Small intestine (tissue), 7 donors: Measurements from ENCODE around the gene IGF1R. TPM values are rescaled to one million over a fixed set of nuclear protein-coding genes. Genes with fewer than 3 reads are reported as not detected.

Experiments used
- DNase-seq, 2 donors: peaks; one replicate each; pipeline versions ENCODE4 v3.0.0 to v3.0.0-alpha.2; 2013
- FAIRE-seq: peaks from 2 replicates; lab custom pipeline; 2012; peaks lifted over from hg19 to GRCh38; lab: Jason Lieb, UNC
- H3K27ac ChIP-seq, 3 donors: one replicate each; pipeline ENCODE4 v1.5.1; 2013; ENCODE audit warnings: low read length in 2 of 3, mild to moderate bottlenecking in 2 of 3, control low read depth in 1 of 3, inconsistent platforms in 1 of 3, low read depth in 1 of 3, moderate library complexity in 1 of 3
- H3K27me3 ChIP-seq, 3 donors: one replicate each; pipeline ENCODE4 v1.6.1; 2013; ENCODE audit warnings: low read length in 3 of 3, inconsistent platforms in 1 of 3; ENCODE audit not compliant: control insufficient read depth in 3 of 3, insufficient read depth in 3 of 3
- H3K36me3 ChIP-seq, 3 donors: one replicate each; pipeline ENCODE4 v1.6.1; 2013; ENCODE audit warnings: low read length in 3 of 3, inconsistent platforms in 1 of 3, low read depth in 1 of 3, mild to moderate bottlenecking in 1 of 3, moderate library complexity in 1 of 3; ENCODE audit not compliant: control insufficient read depth in 3 of 3, insufficient read depth in 2 of 3
- H3K4me1 ChIP-seq, 3 donors: one replicate each; pipeline ENCODE4 v1.6.1; 2013; ENCODE audit warnings: low read length in 2 of 3, inconsistent platforms in 1 of 3, low read depth in 1 of 3, mild to moderate bottlenecking in 1 of 3, moderate library complexity in 1 of 3; ENCODE audit not compliant: control insufficient read depth in 3 of 3, insufficient read depth in 2 of 3
- H3K4me3 ChIP-seq, 3 donors: one replicate each; pipeline ENCODE4 v1.5.1; 2013; ENCODE audit warnings: low read length in 3 of 3, control low read depth in 1 of 3, inconsistent platforms in 1 of 3, low read depth in 1 of 3, mild to moderate bottlenecking in 1 of 3, moderate library complexity in 1 of 3
- H3K9me3 ChIP-seq, 2 donors: one replicate each; pipeline ENCODE4 v1.6.1; 2013; ENCODE audit warnings: low read depth in 1 of 2, low read length in 1 of 2; ENCODE audit not compliant: control insufficient read depth in 2 of 2, insufficient read depth in 1 of 2
- WGBS, 3 donors: extraction: QIAGEN DNeasy Blood & Tissue Kit; methylation state at CpG; one replicate each; pipeline ENCODE4 v1.1.7; 2013; 5-methylcytosine and 5-hydroxymethylcytosine counted together
- polyA plus RNA-seq, 4 donors: library from polyadenylated mRNA; stranded (reverse) in 3 of 4; unstranded in 1 of 4; fragments of 200-250 nt in 3 of 4; fragments of 120-200 nt in 1 of 4; gene quantifications; one replicate each; pipeline versions ENCODE4 v1.2.1 to v1.2.3, GENCODE V29; 2013
- donor health status: healthy with polysubstance abuse.
- donor health status: control.
- donor health status: control.
- donor health status: Bipolar disorder and iron deficiency.
- donor health status: healthy.

The IGF1R gene
- polyA plus RNA-seq, 4 donors = 0.54 to 27.9 (median 3.8) TPM

DNA sequence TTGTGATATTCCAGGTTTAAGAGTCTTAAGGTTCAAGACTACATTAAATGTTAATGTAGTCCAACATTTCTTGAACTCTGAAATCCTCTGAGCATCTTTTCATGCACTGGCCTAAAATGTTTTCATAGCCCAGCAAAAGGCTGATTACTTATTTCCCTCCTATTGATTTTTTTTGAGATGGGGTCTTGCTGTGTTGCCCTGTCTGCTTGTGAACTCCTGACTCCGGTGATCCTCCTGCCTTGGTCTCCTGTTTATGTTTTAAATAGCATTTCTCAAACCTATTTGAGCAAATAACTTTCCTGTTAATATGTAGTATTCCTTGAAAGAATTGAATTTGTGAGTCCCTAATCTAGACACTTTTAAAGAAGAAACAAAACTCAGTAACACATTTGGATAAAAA lies 133.5 kb downstream of the IGF1R start:
- Histone ChIP-seq H3K27ac (no peak overlapping the region), H3K4me1 (peaks cover 5 to 18% (median 8%) of the 10 kb centered on the region in 3 donors), H3K36me3 (peaks cover 0 to 7% (median 0%) of the 10 kb centered on the region in 3 donors), H3K4me3 (no peak overlapping the region), H3K9me3 (no peaks in the 10 kb centered on the region), H3K27me3 (no peaks in the 10 kb centered on the region)
- no peak for DNase-seq
- no peak for FAIRE-seq
- 74 to 98% (median 97%) methylated on average over 1 of the region's 1 CpG for WGBS, 3 donors

DNA sequence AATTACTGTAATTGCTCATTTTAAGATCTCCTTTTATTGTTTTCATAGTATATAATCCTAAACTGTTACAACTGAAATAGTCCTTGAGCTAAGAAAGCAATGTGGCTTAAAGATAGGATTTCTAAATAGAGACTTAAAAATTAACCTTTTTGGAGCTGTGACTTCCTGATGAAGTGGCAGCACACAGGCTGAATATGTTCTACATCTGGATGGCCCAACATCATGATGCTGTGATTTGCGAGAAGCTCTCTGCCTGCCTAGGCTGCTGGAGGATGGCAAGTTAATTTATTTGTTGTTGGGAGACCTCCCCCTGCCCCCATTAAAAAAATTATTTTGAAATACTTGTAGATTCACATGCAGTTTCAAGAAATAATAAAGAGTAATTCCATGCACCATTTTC lies 134.5 kb downstream of the IGF1R start:
- no peaks in the 10 kb centered on the region for H3K27me3 ChIP-seq
- 48 to 89% (median 79%) methylated on average over 1 of the region's 1 CpG for WGBS, 3 donors
- peaks cover 0 to 2% (median 0%) of the 10 kb centered on the region in 3 donors for H3K36me3 ChIP-seq
- FAIRE-seq = no peak
- no peak for DNase-seq
- no peaks in the 10 kb centered on the region for H3K9me3 ChIP-seq
- H3K4me1 ChIP-seq = peaks cover 5 to 24% (median 8%) of the 10 kb centered on the region in 3 donors
- no peak overlapping the region for H3K27ac ChIP-seq
- H3K4me3 ChIP-seq = no peak overlapping the region

DNA sequence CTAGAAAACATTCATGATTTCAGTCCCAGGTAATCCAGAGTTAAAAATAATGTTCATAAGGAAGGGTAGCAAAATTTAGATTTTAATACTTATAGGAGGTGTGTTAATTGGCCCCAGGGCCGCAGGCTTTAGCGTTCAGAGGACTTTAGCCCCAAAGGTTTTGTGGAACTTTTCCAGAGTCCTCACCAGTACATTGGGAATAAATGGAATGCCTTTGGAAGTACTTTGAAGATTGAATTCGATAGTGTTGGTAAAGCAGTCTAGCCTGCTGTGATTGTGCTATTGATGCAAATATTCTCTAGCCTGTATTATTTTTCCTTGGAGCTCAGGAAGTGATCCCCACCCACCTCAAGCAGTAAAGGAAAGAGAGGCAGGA lies 137.1 kb downstream of the IGF1R start:
- 14 to 54% (median 31%) methylated on average over 3 of the region's 3 CpGs for WGBS, 3 donors
- H3K27ac ChIP-seq = peak overlapping the region in 2 of 3 donors; percentile 57 to 79
- peak in 1 of 2 donors; percentile 54 for DNase-seq
- no peaks in the 10 kb centered on the region for H3K27me3 ChIP-seq
- no peaks in the 10 kb centered on the region for H3K9me3 ChIP-seq
- H3K36me3 ChIP-seq = no peaks in the 10 kb centered on the region
- no peak overlapping the region for H3K4me3 ChIP-seq
- peaks cover 5 to 30% (median 8%) of the 10 kb centered on the region in 3 donors for H3K4me1 ChIP-seq
- no peak for FAIRE-seq

DNA sequence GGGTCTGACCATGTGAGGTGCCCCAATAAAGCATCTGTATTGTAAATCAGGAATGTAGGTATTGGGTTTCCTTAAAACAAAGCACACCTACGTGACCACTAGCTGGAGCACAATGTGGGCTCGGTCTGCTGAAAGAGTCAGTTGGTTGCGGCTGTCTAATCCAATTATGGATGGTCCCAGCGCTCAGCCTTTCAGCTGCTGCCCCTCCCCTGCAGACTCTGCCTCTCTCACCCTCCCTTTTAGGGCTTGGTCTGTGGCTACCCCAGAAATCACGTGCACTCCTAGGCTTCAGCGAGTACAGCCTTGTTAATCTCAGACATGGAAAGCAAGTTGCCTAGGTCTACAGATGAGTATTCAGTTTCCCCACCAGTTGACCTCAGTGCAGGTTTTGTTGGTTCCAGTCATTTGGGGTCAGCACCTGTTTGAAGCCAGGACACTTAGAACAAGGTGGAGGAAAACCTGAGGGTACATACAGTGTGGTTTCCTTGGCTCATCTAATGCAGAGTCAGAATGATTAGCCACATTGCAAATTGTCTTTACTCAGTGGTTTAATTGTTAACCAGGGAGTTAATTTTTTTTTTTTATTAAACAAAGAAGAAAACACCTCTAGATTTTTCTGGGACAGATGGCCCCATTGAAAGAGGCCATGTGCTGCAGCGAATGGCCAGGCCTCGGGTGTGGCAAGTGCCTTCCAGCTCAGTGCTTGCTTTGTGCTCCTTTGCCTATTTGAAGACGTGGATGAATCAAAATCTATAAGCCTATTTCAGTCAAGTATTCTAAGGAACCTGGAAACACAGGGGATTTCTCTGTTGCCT lies 137.7 kb downstream of the IGF1R start:
- no peak for FAIRE-seq
- DNase-seq = peak; percentile 49 to 86
- peak overlapping the region in 2 of 3 donors; percentile 57 to 79 for H3K27ac ChIP-seq
- peaks cover 5 to 30% (median 8%) of the 10 kb centered on the region in 3 donors for H3K4me1 ChIP-seq
- no peaks in the 10 kb centered on the region for H3K27me3 ChIP-seq
- H3K36me3 ChIP-seq = no peaks in the 10 kb centered on the region
- 10 to 62% (median 26%) methylated on average over 9 of the region's 9 CpGs for WGBS, 3 donors
- no peak overlapping the region for H3K4me3 ChIP-seq
- no peaks in the 10 kb centered on the region for H3K9me3 ChIP-seq

DNA sequence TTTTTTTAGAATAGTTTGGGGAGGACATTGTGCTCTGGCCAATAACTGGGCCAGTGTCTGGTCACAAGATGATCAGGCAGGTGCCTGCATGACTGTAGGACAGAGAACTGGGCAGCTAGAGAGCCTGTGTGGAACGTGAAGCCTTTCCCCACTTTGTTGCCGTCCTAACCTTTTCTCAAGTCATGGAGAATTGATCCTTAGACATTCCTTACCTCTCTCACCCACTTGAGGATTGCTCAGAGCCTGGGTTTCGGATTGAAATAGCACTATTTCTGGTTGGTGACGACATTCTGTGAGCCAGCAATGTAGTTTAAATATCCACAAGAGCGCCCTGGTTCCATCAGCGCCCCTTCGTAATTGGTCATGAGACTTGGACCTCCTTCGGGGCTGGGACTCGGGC lies 138.4 kb downstream of the IGF1R start:
- Histone ChIP-seq H3K27ac (peak overlapping the region in 1 of 3 donors; percentile 79), H3K4me3 (no peak overlapping the region), H3K27me3 (no peaks in the 10 kb centered on the region), H3K4me1 (peaks cover 5 to 30% (median 8%) of the 10 kb centered on the region in 3 donors), H3K36me3 (no peaks in the 10 kb centered on the region), H3K9me3 (no peaks in the 10 kb centered on the region)
- WGBS, 3 donors = 88 to 92% (median 92%) methylated on average over 9 of the region's 9 CpGs
- DNase-seq (no peak), FAIRE-seq (no peak)

DNA sequence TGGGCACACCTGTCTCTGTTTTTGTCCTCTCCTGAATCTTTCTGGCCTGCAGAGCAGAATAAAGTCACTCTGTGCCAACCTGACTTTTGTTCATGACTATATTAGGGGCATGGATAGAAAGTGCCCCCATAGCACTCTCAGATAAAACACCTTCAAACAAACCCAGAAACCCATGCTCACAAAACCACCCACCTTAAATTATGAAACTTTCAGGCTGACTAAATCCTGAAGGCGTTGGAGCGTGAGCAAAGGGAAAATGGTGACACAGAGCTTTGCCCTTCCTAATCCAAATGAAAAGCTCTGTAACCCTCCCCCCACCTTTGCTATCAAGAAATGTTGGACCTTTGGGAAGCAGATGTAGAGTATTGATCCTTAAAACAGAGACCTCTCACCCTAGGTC lies 138.9 kb downstream of the IGF1R start:
- FAIRE-seq (no peak), DNase-seq (no peak)
- Histone ChIP-seq H3K27ac (peak overlapping the region in 1 of 3 donors; percentile 79), H3K27me3 (no peaks in the 10 kb centered on the region), H3K36me3 (no peaks in the 10 kb centered on the region), H3K9me3 (no peaks in the 10 kb centered on the region), H3K4me3 (no peak overlapping the region), H3K4me1 (peaks cover 5 to 30% (median 8%) of the 10 kb centered on the region in 3 donors)
- 67 to 88% (median 81%) methylated on average over 2 of the region's 2 CpGs for whole genome bisulfite sequencing, 3 donors

DNA sequence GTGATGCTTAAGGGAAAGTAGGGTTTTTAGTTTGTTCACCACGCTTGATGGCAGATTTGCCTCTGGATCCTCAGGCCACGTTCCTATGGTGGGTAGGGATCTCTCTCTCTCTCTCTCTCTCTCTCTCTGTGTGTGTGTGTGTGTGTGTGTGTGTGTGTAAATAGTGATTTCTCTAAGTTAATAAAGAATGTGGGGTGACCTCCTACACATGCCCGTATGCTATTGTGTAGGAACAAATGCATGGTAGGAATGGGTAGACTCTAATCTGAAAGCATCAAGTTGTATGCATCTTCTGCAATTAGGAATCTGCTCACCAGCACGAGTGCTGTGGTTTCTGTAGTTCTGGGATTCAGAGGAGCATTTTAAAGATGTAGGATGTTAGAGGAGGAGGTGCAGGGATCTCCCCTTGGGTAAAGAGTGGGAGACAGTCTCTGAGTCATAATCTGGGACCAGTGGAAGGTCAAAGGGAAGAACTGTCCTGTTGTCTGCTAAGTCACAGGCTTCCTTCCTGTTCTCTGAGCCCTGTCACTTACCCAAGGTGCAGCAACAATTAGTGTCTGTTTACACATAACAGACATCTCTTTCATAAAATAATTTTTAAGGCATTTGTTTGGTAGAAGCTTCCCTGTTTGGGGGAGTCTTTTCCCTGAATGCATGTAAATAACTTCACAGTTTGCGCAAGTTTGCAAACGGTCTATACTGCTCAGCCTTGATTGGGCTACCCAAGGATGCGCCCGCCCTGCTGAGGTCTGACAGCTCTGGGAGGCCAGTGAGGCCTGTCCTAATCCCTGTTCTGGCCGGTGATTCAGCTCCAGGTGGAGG lies 139.8 kb downstream of the IGF1R start:
- no peaks in the 10 kb centered on the region for H3K27me3 ChIP-seq
- H3K27ac ChIP-seq = no peak overlapping the region
- 76 to 80% (median 78%) methylated on average over 9 of the region's 9 CpGs for WGBS, 3 donors
- FAIRE-seq (no peak), DNase-seq (no peak)
- no peak overlapping the region for H3K4me3 ChIP-seq
- no peaks in the 10 kb centered on the region for H3K36me3 ChIP-seq
- H3K4me1 ChIP-seq = peaks cover 5 to 30% (median 8%) of the 10 kb centered on the region in 3 donors
- H3K9me3 ChIP-seq = no peaks in the 10 kb centered on the region

DNA sequence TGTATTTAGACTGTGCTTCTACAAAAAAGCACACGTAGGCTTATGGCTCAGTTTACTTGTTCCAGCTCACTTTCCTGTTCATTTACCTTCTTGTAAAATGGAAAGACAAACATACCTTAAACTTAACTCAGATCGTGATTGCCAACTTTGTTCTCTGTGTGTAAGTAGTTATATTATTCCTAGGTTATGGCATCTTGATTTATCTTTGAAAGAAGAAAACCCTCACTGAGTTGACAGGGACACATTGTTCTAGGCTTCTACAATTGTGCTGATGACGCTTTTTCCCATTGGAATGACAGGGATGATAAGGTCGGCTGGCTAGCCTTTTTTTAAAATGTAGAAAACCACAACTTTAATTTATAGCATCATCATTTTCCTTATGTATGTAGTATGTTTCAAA lies 140.7 kb downstream of the IGF1R start:
- FAIRE-seq (no peak), DNase-seq (no peak)
- no peaks in the 10 kb centered on the region for H3K9me3 ChIP-seq
- no peak overlapping the region for H3K4me3 ChIP-seq
- H3K4me1 ChIP-seq = peaks cover 5 to 33% (median 8%) of the 10 kb centered on the region in 3 donors
- no peaks in the 10 kb centered on the region for H3K36me3 ChIP-seq
- H3K27me3 ChIP-seq = no peaks in the 10 kb centered on the region
- H3K27ac ChIP-seq = no peak overlapping the region
- WGBS, 3 donors = 71 to 78% (median 78%) methylated on average over 4 of the region's 4 CpGs
